Peyer's patch (tissue), 4 donors: ENCODE results near the gene AAGAB. TPM values are rescaled to one million over a fixed set of nuclear protein-coding genes. Genes with fewer than 3 reads are reported as not detected.

Source experiments
- DNase-seq, 3 donors: peaks; one replicate each; pipeline ENCODE4 v3.0.0-alpha.2; 2017 to 2019
- H3K27ac ChIP-seq, 4 donors: fragments of 200-600 bp; sonication (generic); one replicate each; pipeline ENCODE4 v1.5.1; 2016 to 2019
- H3K27me3 ChIP-seq, 2 donors: fragments of 200-600 bp; sonication (generic); one replicate each; pipeline ENCODE4 v1.5.1; 2019
- H3K36me3 ChIP-seq, 3 donors: fragments of 200-600 bp; sonication (generic); one replicate each; pipeline ENCODE4 v1.5.1; 2016 to 2019
- H3K4me1 ChIP-seq, 4 donors: fragments of 200-600 bp; sonication (generic); one replicate each; pipeline ENCODE4 v1.5.1; 2016 to 2019
- H3K4me3 ChIP-seq, 4 donors: fragments of 200-600 bp; sonication (generic); 1 replicate in 3 of 4; 2 replicates in 1 of 4; pipeline ENCODE4 v1.5.1; 2016 to 2019; ENCODE audit warnings: mild to moderate bottlenecking in 1 of 4
- H3K9me3 ChIP-seq, 4 donors: fragments of 200-600 bp; sonication (generic); one replicate each; pipeline ENCODE4 v1.5.1; 2016 to 2019; ENCODE audit warnings: mild to moderate bottlenecking in 1 of 4
- POLR2A ChIP-seq, 2 donors: fragments of 450-650 bp; IDR thresholded peaks; one replicate each; pipeline ENCODE4 v1.5.1; 2017; ENCODE audit warnings: antibody characterized with exemption in 2 of 2, mild to moderate bottlenecking in 2 of 2, moderate library complexity in 2 of 2
- total RNA-seq, 4 donors: library from RNA; depleted of rRNA; stranded (reverse); fragments of >200 nt; gene quantifications; one replicate each; pipeline ENCODE4 v1.1.0, GENCODE V29; 2016
- TF ChIP-seq, protein P1 (sequence below), 6 experiments: fragments of 450-650 bp in 4 of 6; fragments of 200-600 bp in 2 of 6; sonication (generic) in 1 of 6; IDR thresholded peaks; one replicate each; pipeline ENCODE4 v1.5.1; 2017 to 2019; ENCODE audit warnings: antibody characterized with exemption in 6 of 6, mild to moderate bottlenecking in 3 of 6, moderate library complexity in 1 of 6

AAGAB gene
- total RNA-seq, 4 donors from 2014 or later = 27.5 to 54.5 (median 42.8) TPM

DNA sequence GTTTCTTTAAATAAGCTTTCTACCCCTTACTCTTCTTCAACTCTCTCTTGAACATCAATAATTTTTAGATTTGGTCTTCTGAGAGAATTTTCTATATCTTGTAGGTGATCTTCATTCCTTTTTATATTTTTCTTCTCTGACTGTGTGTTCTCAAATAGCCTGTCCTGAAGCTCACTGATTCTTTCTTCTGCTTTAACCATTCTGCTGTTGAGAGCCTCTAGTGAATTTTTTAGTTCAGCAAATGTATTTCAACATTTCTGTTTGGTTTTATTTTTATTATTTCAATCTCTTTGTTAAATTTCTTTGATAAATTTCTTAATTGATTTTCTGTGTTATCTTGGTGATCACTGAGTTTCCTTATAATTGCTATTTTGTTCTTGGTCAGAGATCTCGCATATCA, 19.8 kb upstream of the AAGAB start:
- TF ChIP-seq, protein P1, sequence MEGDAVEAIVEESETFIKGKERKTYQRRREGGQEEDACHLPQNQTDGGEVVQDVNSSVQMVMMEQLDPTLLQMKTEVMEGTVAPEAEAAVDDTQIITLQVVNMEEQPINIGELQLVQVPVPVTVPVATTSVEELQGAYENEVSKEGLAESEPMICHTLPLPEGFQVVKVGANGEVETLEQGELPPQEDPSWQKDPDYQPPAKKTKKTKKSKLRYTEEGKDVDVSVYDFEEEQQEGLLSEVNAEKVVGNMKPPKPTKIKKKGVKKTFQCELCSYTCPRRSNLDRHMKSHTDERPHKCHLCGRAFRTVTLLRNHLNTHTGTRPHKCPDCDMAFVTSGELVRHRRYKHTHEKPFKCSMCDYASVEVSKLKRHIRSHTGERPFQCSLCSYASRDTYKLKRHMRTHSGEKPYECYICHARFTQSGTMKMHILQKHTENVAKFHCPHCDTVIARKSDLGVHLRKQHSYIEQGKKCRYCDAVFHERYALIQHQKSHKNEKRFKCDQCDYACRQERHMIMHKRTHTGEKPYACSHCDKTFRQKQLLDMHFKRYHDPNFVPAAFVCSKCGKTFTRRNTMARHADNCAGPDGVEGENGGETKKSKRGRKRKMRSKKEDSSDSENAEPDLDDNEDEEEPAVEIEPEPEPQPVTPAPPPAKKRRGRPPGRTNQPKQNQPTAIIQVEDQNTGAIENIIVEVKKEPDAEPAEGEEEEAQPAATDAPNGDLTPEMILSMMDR (IDR thresholded peaks at IDR 0.05) = no peak
- TF ChIP-seq POLR2A (IDR thresholded peaks at IDR 0.05) = no peak

DNA sequence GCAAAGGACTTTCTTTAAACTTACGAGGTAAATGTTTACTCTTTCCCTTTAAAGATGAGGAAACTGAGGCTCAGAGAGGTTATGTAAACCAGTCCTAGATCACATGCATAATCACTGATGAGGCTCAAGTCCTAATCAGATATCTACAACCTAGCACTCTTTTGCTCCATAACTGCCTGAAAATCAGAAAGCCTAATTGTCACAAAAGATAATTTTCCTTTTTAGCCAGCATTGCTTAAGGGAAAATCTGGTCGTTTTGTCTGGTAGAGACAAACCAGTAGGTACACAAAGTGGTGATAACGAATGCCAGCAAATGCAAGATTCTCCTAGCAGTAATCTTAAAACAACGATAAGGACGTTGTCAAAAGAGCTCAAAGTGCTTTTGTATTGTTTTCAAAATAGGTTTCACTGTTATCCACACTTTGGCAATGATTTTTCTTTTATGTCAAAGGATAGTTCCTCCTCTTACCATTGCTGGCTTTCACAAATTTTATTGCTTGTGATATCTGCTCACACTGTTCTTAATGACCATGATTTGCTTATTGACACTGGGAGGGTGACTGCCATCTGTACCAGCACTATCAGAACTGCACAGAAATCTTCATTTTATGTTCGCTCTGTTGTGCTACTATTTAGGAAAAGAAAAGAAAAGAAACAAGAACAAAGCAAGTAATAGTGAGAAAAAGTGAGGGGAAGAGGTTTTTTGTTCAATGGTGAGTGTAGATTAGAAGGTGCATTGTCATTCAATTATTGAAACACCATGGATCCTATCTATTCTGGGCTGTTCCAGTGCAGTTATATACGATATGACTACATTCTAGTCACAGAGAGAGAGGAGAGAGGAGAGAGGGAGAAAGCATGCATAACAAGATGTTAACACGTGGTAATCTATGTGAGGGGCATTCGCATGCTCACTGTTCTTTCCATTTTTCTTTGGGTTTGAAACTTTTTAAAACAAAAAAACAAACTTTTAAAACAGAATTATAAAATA, 13.8 kb upstream of the AAGAB start:
- H3K4me1 ChIP-seq = no peaks in the 10 kb centered on the region
- no peaks in the 10 kb centered on the region for H3K36me3 ChIP-seq
- H3K4me3 ChIP-seq = no peak overlapping the region
- TF ChIP-seq POLR2A (IDR thresholded peaks at IDR 0.05) = no peak
- TF ChIP-seq, protein P1 (IDR thresholded peaks at IDR 0.05) = peak in 1 of 6 experiments; percentile 16
- no peaks in the 10 kb centered on the region for H3K27me3 ChIP-seq
- no peaks in the 10 kb centered on the region for H3K9me3 ChIP-seq
- DNase-seq = no peak
- no peak overlapping the region for H3K27ac ChIP-seq

More for the DNA sequence above, 19.8 kb upstream of the AAGAB start:
- no peaks in the 10 kb centered on the region for H3K9me3 ChIP-seq
- H3K4me3 ChIP-seq = no peak overlapping the region
- no peak overlapping the region for H3K27ac ChIP-seq
- no peaks in the 10 kb centered on the region for H3K4me1 ChIP-seq
- no peak for DNase-seq
- no peaks in the 10 kb centered on the region for H3K27me3 ChIP-seq
- H3K36me3 ChIP-seq = no peaks in the 10 kb centered on the region

DNA sequence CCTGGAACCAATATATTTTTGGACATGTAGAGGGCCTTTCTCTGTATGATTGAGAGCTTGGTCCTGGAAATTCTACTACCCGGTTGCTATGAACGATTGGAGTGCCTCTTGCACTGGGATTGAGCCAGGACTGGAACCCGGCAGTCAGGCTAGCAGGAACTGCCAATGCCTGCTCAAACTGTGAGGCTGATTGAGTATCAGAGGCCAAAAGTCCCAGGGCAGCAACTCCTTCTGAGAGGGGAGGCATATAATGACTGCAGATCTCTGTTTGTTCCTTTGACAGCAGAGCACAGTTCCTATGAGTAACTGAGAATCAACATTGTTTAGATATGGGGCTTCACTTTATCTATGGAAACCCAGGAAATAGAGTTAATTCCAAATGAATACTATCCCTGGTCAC, 13.0 kb upstream of the AAGAB start:
- DNase-seq = no peak
- Histone ChIP-seq H3K36me3 (no peaks in the 10 kb centered on the region), H3K4me1 (no peaks in the 10 kb centered on the region), H3K27ac (no peak overlapping the region), H3K9me3 (no peaks in the 10 kb centered on the region), H3K4me3 (no peak overlapping the region), H3K27me3 (no peaks in the 10 kb centered on the region)
- TF ChIP-seq, protein P1 (IDR thresholded peaks at IDR 0.05) = no peak
- TF ChIP-seq POLR2A (IDR thresholded peaks at IDR 0.05) = no peak

DNA sequence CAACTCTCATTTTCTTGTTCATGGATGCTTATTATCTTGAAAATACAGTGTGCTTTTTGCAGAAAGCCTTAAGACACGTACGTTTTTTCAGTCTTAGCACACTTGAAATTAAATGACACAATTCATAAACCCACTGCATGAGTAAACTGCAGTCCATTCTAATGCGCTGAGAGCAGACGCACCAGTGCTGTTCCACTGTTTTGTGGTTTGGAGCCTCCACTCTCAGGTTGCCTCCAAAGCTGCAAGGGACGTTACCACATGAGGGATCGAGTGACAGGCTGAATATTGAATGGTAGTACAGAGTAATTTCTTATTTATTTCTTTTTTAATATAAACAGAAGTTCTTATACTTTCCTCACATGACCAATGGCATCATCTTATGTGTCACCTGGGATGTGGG, 12.4 kb upstream of the AAGAB start:
- no peak for TF ChIP-seq POLR2A (IDR thresholded peaks at IDR 0.05)
- TF ChIP-seq, protein P1 (IDR thresholded peaks at IDR 0.05) = no peak
- H3K27ac ChIP-seq = no peak overlapping the region

DNA sequence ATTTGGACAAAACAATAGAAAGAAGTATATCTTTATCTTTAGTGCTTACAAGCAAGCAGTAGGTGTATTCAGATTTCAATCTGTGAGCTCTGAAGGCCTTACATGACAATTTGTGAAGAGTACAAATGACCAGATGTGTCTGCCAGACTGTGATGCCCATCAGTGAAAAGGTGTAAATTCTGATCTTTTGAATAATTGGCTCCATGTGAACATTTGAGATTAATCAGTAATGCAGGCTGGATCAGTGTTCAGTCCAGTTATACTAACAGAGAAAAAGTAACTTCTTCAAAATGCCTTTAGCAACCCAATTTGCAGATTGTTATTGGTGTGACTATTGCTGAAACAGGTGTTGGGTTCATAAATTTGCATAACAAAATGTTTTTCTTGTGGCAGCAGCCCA, 5.3 kb upstream of the AAGAB start:
- Histone ChIP-seq H3K4me1 (no peaks in the 10 kb centered on the region), H3K9me3 (no peaks in the 10 kb centered on the region), H3K27ac (no peak overlapping the region), H3K36me3 (no peaks in the 10 kb centered on the region), H3K27me3 (no peaks in the 10 kb centered on the region), H3K4me3 (no peak overlapping the region)
- no peak for DNase-seq
- TF ChIP-seq POLR2A (IDR thresholded peaks at IDR 0.05) = no peak
- TF ChIP-seq, protein P1 (IDR thresholded peaks at IDR 0.05) = no peak

More for the DNA sequence above, 12.4 kb upstream of the AAGAB start:
- Histone ChIP-seq H3K9me3 (no peaks in the 10 kb centered on the region), H3K4me1 (no peaks in the 10 kb centered on the region), H3K36me3 (no peaks in the 10 kb centered on the region), H3K4me3 (no peak overlapping the region), H3K27me3 (no peaks in the 10 kb centered on the region)
- no peak for DNase-seq
